ENCODE results near the gene RPL27. TPM values are rescaled to one million over a fixed set of nuclear protein-coding genes. Genes with fewer than 3 reads are reported as not detected.

RPL27 gene
- total and polyA plus RNA-seq, 2 of the 4 experiments (the other 2 are of a cell fraction), result 1,595 to 2,806 TPM

DNA sequence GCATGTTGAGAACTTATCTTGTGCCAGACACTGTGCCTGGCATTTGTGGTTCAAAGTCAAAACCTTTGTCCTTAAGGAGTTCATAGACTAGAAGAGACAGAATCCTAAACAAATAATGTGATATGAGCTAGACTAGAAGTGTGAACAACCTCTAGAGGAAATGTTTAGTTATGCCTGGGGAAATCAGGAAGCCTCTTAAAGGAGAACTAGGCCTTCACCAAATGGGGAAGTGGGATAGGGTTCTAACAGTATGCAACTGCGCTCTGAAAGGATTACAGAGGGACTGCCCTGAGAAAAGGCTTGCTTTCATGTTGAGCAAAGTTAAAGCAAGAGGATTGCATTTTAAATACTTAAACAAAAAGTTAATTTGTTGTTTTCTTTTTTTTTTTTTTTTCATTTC lies 13.0 kb upstream of the RPL27 start:
- no peak for DNase-seq
- H2BK5ac ChIP-seq (ENCODE audit: low read depth, low read length, poor library complexity, severe bottlenecking), result no peak overlapping the region
- no peak overlapping the region for H4K5ac ChIP-seq (ENCODE audit: low read depth, low read length)
- no peak overlapping the region for H3K9ac ChIP-seq (ENCODE audit: low read depth, low read length)
- H3K4me1 ChIP-seq (ENCODE audit: control insufficient read depth, insufficient read depth, low read length), result no peaks in the 10 kb centered on the region; the same call in none of the 2 replicates
- in situ Hi-C loops (cut with MboI; ENCODE audit: low sequenced_read_pairs) (loop anchor here (25.0 kb wide), 1 partner anchor 377 kb away; no protein-coding TSS in a partner anchor), dilution Hi-C loops (cut with HindIII; ENCODE audit: low sequenced_read_pairs, unreplicated experiment) (no loop called here), intact Hi-C loops (cut with micrococcal nuclease) (no loop called here)
- ChIA-PET CTCF (no interaction called here), POLR2A (ENCODE audit: unreplicated experiment) (interaction anchor here (1.2 kb wide), 1 partner anchor 13 kb away, joined by 3 read pairs; the partner anchor contains the start of gene RPL27)
- no peak overlapping the region for H3K56ac ChIP-seq (ENCODE audit: extremely low read depth, insufficient read depth, low read length)
- ATAC-seq (ENCODE audit: low read depth), result no peak
- H2BK20ac ChIP-seq (ENCODE audit: low read depth, low read length), result no peak overlapping the region
- H2AK5ac ChIP-seq (ENCODE audit: low read depth, low read length), result no peak overlapping the region
- H3K9me3 ChIP-seq (ENCODE audit: control insufficient read depth, insufficient read depth, low read length), result no peaks in the 10 kb centered on the region
- peaks cover 0 to 61% of the 10 kb centered on the region in 2 experiments for H3K79me1 ChIP-seq (ENCODE audit: low read depth in 1 of 2, low read length in 2 of 2)
- no peak overlapping the region for H4K8ac ChIP-seq (ENCODE audit: low read depth in 2 of 2, low read length in 2 of 2)
- H2BK15ac ChIP-seq (ENCODE audit: low read depth, low read length), result no peak overlapping the region
- TF ChIP-seq RCOR1 (IDR thresholded peaks at IDR 0.05; ENCODE audit: insufficient replicate concordance, low read length), result no peak
- TF ChIP-seq BHLHE40 (IDR thresholded peaks at IDR 0.05; ENCODE audit: low read depth, low read length), result no peak
- H2AK9ac ChIP-seq (replicated peaks; ENCODE audit: low read depth, low read length, poor library complexity), result no peak overlapping the region
- peaks cover 10% of the 10 kb centered on the region; the same call in 1 of the 2 replicates for H4K20me1 ChIP-seq (ENCODE audit: insufficient read depth, low read length)
- no peak overlapping the region for H2AFZ ChIP-seq (replicated peaks; ENCODE audit: low read length, poor library complexity)
- no peak overlapping the region for H3K18ac ChIP-seq (ENCODE audit: low read depth, low read length)
- no peak overlapping the region for H3K4me2 ChIP-seq (ENCODE audit: low read depth, low read length)
- BruUV-seq (replicated peaks), result no TSS peak
- peaks cover 25% of the 10 kb centered on the region for H3K36me3 ChIP-seq (ENCODE audit: control insufficient read depth, insufficient read depth, low read length)
- no peak overlapping the region for H3K23ac ChIP-seq (ENCODE audit: low read depth, low read length)
- WGBS, 2 experiments (ENCODE audit: extremely low coverage in 2 of 2, insufficient read length in 1 of 2), result no CpG with 5 or more reads among the region's 1 CpG
- no peak overlapping the region for H4K91ac ChIP-seq (ENCODE audit: insufficient read depth, low read depth, low read length)
- H3K4me3 ChIP-seq (ENCODE audit: insufficient read depth, low read depth, low read length), result no peak overlapping the region
- H3K27me3 ChIP-seq (ENCODE audit: control insufficient read depth, insufficient read depth, low read length), result no peaks in the 10 kb centered on the region
- peaks cover 16% of the 10 kb centered on the region for H3K9me1 ChIP-seq (ENCODE audit: insufficient read depth, low read length)
- H3K27ac ChIP-seq (ENCODE audit: insufficient read depth, low read length), result no peak overlapping the region
- H3K14ac ChIP-seq (replicated peaks; ENCODE audit: low read depth, low read length), result no peak overlapping the region
- H3K4ac ChIP-seq (ENCODE audit: low read depth, low read length), result no peak overlapping the region
- H2BK120ac ChIP-seq (ENCODE audit: low read depth, low read length), result no peak overlapping the region

All from IMR-90 (cell line).